ENCODE data around the gene INPP5E. TPM values are rescaled to one million over a fixed set of nuclear protein-coding genes. Genes with fewer than 3 reads are reported as not detected.

Gene INPP5E
- total RNA-seq, 1 experiment from 2014 or later, result 2.4 TPM

GRCh38 chr9:136472640-136473353 is 33.2 kb upstream of the INPP5E start:
- DNase-seq (ENCODE audit: low spot score), result no peak

GRCh38 chr9:136471802-136472487 is 32.3 kb upstream of the INPP5E start:
- no peak for DNase-seq (ENCODE audit: low spot score)

GRCh38 chr9:136470792-136471469 is 31.3 kb upstream of the INPP5E start:
- no peak for DNase-seq (ENCODE audit: low spot score)

GRCh38 chr9:136470356-136470755 is 30.7 kb upstream of the INPP5E start:
- DNase-seq (ENCODE audit: low spot score), result no peak

- no peak for DNase-seq (ENCODE audit: low spot score)
Observed at GRCh38 chr9:136467766-136468165, 28.1 kb upstream of the INPP5E start.

GRCh38 chr9:136466155-136466541 is 26.5 kb upstream of the INPP5E start:
- DNase-seq (ENCODE audit: low spot score), result no peak

- no peak for DNase-seq (ENCODE audit: low spot score)
Observed at GRCh38 chr9:136465500-136466154, 26.0 kb upstream of the INPP5E start.

- no peak for DNase-seq (ENCODE audit: low spot score)
Observed at GRCh38 chr9:136464241-136464640, 24.6 kb upstream of the INPP5E start.

- DNase-seq (ENCODE audit: low spot score), result no peak
Observed at GRCh38 chr9:136463578-136463977, 23.9 kb upstream of the INPP5E start.

- no peak for DNase-seq (ENCODE audit: low spot score)
Observed at GRCh38 chr9:136462664-136463063, 23.0 kb upstream of the INPP5E start.

- DNase-seq (ENCODE audit: low spot score), result no peak
Observed at GRCh38 chr9:136460772-136461325, 21.2 kb upstream of the INPP5E start.

- no peak for DNase-seq (ENCODE audit: low spot score)
Observed at GRCh38 chr9:136459425-136459824, 19.8 kb upstream of the INPP5E start.

GRCh38 chr9:136457326-136457725 is 17.7 kb upstream of the INPP5E start:
- DNase-seq (ENCODE audit: low spot score), result no peak

- no peak for DNase-seq (ENCODE audit: low spot score)
Observed at GRCh38 chr9:136456258-136456657, 16.6 kb upstream of the INPP5E start.

- DNase-seq (ENCODE audit: low spot score), result no peak
Observed at GRCh38 chr9:136455043-136456002, 15.7 kb upstream of the INPP5E start.

- no peak for DNase-seq (ENCODE audit: low spot score)
Observed at GRCh38 chr9:136454026-136454796, 14.6 kb upstream of the INPP5E start.

GRCh38 chr9:136453326-136453725 is 13.7 kb upstream of the INPP5E start:
- DNase-seq (ENCODE audit: low spot score), result no peak

- no peak for DNase-seq (ENCODE audit: low spot score)
Observed at GRCh38 chr9:136451221-136451877, 11.7 kb upstream of the INPP5E start.

GRCh38 chr9:136448655-136449054 is 9.0 kb upstream of the INPP5E start:
- no peak for DNase-seq (ENCODE audit: low spot score)

Measured in H4 (cell line).